Right renal pelvis (tissue), 4 donors: ENCODE measurements around the gene TOP3B. TPM values are rescaled to one million over a fixed set of nuclear protein-coding genes. Genes with fewer than 3 reads are reported as not detected.
"Not testable (repeated sequence)": the region's sequence is repeated elsewhere in the genome, so short reads cannot be mapped to it uniquely, and the experiment has no call there.

Source experiments
- DNase-seq, 4 donors: peaks; one replicate each; pipeline ENCODE4 v3.0.0-alpha.2; 2013; ENCODE audit warnings: low read depth in 4 of 4, low spot score in 3 of 4, missing footprints in 1 of 4
- polyA plus RNA-seq, 4 donors: library from polyadenylated mRNA; unstranded; fragments of 120-200 nt; gene quantifications; one replicate each; pipeline ENCODE4 v1.2.1, GENCODE V29; 2013; ENCODE audit not compliant: insufficient read length in 4 of 4

TOP3B gene
- polyA plus RNA-seq, 4 donors = 20.6 to 28.4 (median 23.5) TPM

DNA sequence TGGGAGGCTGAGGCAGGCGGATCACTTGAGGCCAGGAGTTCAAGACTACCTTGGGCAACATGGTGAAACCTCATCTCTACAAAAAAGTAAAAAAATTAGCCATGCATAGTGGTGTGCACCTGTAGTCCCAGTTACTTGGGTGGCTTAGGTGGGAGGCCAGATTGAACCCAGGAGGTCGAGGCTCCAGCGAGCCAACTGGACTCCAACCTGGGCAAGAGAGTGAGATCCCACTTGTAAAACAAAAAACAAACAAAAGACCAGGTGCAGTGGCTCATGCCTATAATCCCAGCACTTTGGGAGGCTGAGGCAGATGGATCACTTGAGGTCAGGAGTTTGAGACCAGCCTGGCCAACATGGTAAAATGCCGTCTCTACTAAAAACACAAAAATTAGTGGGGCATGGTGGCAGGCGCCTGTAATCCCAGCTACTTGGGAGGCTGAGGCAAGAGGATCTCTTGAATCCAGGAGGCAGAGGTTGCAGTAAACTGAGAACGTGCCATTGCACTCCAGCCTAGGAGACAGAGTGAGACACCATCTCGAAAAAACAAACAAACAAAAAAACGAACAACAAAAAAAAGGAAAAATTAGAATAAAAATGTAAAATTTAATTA lies 68.4 kb downstream of the TOP3B start:
- DNase-seq = not testable (repeated sequence)

DNA sequence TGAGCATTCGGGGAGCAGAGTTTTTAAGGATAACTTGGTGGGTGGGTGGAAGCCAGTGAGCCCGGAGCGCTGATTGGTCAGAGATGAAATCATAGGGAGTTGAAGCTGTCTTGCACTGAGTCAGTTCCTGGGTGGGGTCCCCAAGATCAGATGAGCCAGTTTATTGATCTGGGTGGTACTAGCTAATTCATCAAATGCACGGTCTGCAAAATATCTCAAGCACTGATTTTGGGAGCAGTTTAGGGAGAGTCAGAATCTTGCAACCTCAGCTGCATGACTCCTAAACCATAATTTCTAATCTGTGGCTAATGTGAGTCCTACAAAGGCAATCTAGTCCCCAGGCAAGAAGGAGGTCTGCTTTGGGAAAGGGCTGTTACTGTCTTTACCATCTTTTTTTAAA lies 72.2 kb downstream of the TOP3B start:
- DNase-seq = not testable (repeated sequence)

DNA sequence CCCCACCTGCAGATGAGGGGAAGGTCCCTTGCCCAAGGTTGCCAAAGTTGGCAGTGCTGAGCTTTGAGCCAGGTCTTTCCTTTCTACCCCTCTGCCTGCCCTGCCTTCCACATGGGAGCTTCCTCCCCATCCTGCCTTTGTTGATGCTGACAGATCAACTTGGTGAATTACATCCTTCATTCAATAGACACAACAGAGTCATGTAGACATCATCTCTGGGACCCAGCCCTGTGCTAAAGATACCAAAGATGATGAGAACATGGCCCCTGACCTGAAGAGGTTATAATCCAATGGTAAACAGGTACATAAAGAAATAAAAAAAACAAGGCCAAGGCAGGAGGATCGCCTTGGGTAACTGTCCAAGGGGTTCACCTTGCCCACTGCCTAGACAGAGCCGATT lies 72.7 kb downstream of the TOP3B start:
- no peak for DNase-seq

DNA sequence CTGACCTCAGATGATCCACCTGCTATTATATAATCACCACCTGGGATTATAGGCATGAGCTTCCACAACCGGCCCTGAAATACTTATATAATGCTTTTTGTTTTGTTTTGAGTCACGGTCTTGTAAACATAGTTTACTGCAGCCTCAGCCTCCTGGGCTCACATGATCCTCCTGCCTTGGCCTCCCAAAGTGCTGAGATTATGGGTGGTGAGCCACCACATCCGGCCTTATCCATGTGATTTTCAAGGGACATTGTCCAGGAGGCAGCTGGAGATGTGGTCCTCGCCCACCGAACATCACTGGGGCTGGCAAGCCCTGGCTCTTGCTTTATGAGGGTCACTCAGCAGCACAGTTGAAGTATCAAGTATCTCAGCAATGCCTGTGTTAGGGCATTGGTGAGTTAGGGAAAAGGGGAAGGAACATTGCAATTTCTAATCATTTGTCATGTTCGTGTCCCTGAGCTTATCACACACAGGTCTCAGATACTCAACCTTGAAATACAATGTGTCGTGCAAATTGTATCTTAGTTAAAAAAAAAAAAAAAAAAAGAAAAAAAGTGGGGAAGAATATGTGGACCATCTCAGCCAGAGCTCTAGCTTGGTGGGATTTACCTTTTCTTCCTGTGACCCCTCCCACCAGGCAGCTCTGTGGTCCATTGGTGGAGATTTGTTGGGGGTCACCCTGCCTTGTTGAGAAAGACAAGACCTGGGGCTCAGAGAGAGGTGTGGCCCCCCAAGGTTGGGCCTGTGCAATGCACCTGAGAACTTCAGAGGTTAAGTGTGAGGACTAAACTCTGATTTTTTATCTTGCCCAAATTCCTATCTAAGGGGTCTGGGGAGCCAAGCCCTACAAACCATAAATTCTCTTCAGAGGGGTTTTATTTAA lies 74.7 kb downstream of the TOP3B start:
- DNase-seq = no peak

Other genes with a start within 250 kb of the TOP3B start
- 10 to 100 TPM; 13.1 to 15.4 (median 14.6) TPM for gene YPEL1, start 247.0 kb downstream of the TOP3B start, polyA plus RNA-seq
- 100 to 1,000 TPM; 132 to 150 (median 142) TPM for gene MAPK1, start 115.1 kb downstream of the TOP3B start, polyA plus RNA-seq
- gene PPM1F, start 29.9 kb downstream of the TOP3B start, polyA plus RNA-seq = 10 to 100 TPM; 37.8 to 42.6 (median 39.1) TPM